ENCODE results near the gene SNX20.

The SNX20 gene

DNA sequence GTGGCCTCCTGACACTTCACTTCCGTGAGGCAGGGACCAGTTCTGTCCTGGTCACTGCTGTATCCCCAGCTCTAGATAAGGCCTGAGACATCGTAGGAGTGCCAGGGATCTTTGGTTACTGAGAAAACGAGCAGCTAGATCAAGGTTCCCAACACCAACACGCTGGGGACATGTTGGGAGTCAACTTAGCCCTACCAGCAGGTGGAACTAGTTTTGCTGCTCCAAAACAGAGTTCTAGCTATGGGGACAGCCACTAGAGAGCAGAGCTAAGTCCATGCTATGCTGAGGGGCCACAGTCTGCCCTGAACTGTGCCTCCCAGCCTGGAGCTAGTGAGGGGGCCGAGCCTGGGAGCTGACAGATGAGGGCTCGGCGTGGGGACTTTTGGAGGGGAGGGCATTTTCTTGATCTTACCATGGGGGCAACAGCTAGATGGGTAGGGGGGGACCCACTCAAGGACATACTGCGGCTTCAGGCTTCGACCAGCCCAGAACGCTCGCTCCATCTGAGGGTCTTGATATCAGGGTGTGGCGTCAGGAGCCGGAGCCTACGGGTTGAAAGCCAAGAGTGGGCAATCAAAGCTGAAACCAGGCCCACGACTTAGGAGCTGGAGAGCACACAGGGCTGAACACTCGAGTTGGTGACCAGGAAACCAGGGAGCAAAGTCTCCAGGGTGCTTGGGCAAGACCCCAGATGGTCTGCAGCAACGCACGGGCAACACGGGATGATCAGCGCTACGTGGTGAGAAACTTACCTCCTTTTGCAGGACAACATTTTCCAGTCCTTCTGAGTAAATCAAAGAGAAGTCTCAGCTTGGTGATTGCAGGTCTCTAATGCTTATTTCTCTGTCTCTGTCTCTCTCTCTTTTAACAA, 13.4 kb downstream of the SNX20 start:
- no peak overlapping the region for H3K4me3 ChIP-seq (ENCODE audit: low read length)
- TF ChIP-seq ZNF274 (IDR thresholded peaks at IDR 0.05; ENCODE audit: low read depth, low read length): no peak

DNA sequence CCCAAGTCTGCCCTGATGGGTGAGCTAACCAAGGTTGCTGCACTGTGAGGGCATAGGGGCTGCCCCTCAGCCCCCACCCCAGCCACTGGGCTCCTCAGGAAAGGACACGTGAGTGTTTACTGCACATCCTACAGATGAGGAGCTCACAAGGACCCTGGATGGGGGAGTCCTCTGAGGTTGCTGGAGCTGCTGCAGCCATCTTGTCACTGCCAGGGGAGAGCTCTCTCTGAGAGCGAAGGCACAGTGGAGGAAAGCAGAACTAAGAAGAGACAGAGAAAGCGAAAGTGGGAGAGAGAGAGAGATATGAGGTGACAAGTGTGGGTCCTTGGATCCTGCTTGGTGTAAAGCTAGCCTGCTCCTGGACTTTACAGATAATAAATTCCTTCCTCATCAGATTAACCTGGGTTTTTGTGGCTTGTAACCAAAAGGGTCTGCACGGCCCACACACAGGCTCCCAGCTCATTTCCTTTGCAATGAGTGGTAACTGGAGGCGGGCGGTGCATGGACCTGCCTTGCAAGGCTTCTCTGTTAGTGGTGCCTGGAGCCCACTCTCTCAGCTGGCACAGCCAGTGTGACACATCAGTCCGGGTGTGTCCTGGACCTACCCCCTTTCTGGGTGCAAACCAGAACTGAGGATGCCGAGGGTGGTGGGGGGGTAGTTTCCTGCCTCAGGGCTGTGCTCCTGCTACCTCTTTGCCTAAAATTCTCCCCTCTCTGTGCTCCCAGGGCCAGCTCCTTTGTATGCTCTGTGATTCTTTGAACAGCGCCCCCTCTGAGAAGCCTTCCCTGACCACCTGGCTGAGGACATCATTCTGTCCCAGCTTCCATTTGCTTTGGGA, 14.2 kb downstream of the SNX20 start:
- TF ChIP-seq ZNF274 (IDR thresholded peaks at IDR 0.05; ENCODE audit: low read depth, low read length): no peak
- H3K4me3 ChIP-seq (ENCODE audit: low read length): peak overlapping the region; percentile 1; the same call in 1 of the 2 replicates

DNA sequence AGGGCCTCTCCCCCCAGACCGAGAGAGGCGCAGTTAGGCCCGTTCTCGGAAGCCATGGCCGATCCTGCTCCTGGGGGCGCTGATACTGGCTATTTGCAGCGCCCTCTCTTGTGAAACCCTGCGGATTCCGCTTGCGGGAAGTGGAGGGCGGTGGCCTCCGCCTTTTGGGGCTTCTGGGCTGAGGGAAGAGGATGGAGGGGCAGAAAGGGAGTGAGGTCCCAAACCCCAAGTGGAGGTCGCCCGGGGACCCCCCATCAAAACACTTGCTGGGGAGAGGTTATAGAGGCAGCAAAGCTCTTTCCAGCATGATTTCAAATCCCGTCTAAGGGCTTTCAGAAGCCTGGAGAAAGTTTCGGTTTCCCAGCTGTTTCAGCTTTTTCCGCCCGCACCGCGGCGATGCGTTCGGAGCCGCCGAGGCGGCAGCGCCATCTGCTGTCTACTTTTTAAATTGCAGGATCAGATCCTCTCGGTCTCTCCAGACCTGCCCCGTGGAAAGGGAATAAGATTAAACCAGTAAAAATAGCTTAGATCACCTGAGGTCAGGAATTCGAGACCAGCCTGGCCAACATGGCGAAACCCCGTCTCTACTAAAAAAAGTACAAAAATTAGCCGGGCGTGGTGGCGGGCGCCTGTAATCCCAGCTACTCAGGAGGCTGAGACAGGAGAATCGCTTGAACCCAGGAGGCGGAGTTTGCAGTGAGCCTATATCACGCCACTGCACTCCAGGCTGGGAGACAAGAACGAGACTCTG, 15.8 kb downstream of the SNX20 start:
- peak overlapping the region; percentile 23; the same call in 1 of the 2 replicates for H3K4me3 ChIP-seq (ENCODE audit: low read length)
- no peak for TF ChIP-seq ZNF274 (IDR thresholded peaks at IDR 0.05; ENCODE audit: low read depth, low read length)

DNA sequence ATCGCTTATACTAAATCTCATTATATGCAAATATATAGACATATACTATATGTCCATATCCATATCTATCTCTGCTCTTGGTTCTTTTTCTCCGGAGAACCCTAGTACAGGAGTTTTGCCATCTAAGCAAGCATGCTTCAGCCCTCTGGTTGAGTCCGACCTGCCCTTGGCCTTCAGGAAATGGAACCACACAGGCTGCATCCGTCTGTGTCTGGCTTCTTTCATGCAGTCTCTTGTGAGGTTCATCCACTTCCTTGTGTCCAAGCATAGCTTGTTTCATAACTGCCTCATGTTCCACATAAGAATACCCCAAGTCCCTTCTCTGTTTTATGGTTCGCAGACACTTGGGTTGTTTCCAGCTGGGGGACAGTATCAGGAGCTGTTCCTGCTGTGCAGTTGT, 16.8 kb downstream of the SNX20 start:
- TF ChIP-seq ZNF274 (IDR thresholded peaks at IDR 0.05; ENCODE audit: low read depth, low read length): no peak
- no peak overlapping the region for H3K4me3 ChIP-seq (ENCODE audit: low read length)

DNA sequence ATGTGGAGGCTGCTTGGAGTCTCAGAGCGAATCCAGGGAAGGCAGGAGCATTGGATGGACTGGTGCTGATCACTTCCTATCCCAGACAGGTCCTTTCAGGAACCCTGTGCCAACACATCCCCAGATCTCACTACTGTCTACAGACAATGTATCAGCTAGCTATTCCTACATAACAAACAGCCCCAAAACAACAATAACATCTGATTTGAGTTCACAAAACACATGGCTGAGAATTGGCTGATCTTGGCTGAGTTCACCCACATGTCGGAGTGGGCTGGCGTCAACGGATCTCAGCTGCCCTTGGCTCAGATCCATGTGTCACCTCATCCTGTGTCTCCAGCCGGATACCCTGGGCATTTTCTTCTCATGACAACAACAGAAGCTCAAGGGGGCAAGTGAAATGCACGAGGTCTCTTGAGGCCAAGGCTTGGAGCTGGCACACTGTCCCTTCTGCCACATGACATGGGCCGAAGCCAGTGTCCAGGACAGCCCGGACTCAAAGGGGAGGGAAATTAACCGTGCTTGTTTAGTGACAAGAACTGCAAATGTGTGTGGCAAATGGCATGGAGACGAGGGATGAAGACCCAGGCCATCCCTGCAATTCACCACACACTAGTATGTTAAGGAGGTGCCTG, 18.7 kb downstream of the SNX20 start:
- no peak for TF ChIP-seq ZNF274 (IDR thresholded peaks at IDR 0.05; ENCODE audit: low read depth, low read length)
- no peak overlapping the region for H3K4me3 ChIP-seq (ENCODE audit: low read length)

DNA sequence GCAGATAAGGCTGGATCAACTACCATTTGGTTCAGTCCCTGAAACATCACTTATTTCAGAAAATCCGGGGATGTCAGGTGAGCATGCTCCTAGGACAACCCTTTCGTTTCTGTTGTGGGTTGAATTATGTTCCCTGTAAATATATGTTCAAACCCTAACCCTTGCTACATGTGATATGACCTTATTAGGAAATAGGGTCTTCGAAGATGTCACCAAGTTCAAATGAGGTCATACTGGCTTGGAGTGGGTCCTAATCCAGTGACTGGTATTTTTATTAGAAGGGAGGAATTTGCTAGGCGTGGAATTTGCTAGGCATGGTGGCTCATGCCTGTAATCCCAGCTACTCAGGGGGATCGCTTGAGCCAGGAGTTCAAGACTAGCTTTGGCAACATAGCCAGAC, 21.3 kb downstream of the SNX20 start:
- no peak for TF ChIP-seq ZNF274 (IDR thresholded peaks at IDR 0.05; ENCODE audit: low read depth, low read length)
- no peak overlapping the region for H3K4me3 ChIP-seq (ENCODE audit: low read length)

DNA sequence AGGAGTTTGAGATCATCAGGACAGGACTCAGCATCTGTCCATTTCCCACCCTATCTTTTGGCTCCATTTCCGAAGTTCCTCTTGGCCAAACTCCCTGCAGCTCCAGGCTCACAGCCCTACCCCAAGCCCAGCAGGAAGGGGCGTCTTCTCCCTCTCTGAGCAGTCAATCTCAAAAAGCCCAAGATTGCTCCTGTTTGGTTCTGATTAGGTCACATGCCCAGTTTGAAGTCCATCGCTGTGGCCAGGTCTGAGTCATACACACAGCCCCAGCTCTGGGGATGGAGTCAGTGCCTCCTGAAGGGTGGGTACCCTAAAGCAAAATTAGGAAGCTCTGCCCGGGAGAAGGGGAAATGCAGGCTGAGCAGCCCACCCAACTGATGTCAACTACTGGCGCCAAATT, 23.9 kb downstream of the SNX20 start:
- TF ChIP-seq ZNF274 (IDR thresholded peaks at IDR 0.05; ENCODE audit: low read depth, low read length): no peak
- H3K4me3 ChIP-seq (ENCODE audit: low read length): no peak overlapping the region

DNA sequence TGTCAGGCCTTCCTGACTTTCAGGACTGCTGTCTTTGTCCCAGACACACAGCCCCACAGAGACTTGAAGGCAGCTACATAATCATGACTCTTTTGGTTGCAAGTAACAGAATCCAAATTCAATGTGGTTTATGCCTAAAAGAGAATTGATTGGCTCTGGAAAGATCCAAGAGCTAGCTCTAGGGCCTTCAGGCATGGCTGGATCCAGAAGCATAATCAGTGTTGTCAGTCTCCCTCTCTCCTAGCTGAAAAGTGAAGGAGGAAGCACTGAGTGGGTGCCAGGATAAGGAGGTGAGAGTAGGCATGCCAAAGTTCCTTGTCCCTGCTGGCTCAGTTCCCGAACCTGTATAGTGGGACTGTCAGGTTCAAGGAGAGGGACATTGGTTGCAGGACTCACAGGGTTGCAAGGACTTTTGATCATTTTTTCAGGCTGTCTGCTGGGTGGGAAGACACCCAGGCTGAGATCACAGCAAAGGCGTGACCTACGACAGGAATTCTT, 25.5 kb downstream of the SNX20 start:
- no peak overlapping the region for H3K4me3 ChIP-seq (ENCODE audit: low read length)
- TF ChIP-seq ZNF274 (IDR thresholded peaks at IDR 0.05; ENCODE audit: low read depth, low read length): no peak

DNA sequence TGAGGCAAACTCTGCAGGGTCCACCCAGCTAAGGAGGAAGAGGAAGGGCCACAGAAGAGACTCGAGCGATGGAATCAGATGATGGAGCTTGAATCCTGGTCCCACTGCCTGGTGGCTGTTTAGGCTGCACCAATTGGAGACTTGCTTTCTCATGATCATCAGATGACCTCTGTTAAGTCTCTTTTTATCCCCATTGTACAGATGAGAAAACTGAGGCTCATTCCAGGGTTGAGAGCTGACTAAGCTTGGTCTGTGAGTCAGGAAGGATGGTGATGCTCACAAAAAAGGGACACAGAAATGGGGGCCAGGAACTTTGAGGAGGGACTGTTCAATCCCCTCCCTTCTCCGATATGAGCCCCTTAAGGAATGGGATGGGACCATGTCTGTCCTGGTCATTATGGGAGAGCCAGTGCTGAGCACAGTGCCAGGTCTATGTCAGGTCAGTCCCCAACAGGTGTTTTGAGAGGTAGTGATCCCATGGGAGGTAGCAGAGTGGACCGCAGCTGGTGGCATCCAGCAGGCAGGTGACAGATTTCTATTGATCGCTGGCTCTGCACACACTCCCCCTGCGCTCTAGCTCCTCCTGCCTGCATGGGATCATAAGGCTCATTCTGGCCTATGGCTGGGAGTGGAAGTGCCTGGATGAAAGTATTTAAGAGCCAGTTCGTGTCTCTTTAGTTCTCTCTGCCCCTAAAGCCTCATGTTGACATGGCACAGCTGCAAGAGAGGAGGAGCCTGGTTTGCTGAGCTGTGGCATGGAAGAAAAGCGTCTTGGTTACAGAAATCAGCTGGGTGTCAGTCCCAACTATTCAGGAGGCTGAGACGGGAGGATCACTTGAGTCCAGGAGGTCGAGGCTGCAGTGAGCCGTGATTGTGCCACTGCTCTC, 27.2 kb downstream of the SNX20 start:
- no peak overlapping the region for H3K4me3 ChIP-seq (ENCODE audit: low read length)
- no peak for TF ChIP-seq ZNF274 (IDR thresholded peaks at IDR 0.05; ENCODE audit: low read depth, low read length)

DNA sequence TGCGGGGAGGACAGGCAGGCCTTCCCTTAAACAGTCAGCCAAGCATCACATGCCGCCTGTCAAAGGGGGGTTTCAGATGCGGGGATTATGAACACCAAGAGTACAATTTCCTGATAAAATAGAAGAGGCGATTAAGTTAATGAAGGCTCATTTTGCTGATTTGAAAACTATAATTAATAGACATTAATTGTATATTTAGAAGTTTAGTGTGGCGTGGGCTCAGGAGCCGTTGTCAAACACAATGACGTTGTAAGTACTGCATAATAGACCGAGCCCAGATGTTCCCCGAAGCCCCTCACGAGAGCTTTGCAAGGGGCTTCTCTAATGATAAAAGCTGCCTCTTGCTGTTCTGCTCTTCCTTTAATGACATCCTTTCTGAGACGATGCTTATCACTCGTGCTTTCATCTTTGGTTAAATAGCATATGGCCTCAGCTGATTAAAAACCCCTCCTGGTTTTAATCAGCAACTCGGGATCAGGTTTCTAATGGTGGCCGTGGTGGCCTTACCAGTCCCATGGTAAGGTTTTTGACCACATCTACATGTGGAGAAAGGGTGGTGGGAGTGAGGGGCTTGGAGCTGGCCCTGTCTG, 28.2 kb downstream of the SNX20 start:
- H3K4me3 ChIP-seq (ENCODE audit: low read length): no peak overlapping the region
- no peak for TF ChIP-seq ZNF274 (IDR thresholded peaks at IDR 0.05; ENCODE audit: low read depth, low read length)

DNA sequence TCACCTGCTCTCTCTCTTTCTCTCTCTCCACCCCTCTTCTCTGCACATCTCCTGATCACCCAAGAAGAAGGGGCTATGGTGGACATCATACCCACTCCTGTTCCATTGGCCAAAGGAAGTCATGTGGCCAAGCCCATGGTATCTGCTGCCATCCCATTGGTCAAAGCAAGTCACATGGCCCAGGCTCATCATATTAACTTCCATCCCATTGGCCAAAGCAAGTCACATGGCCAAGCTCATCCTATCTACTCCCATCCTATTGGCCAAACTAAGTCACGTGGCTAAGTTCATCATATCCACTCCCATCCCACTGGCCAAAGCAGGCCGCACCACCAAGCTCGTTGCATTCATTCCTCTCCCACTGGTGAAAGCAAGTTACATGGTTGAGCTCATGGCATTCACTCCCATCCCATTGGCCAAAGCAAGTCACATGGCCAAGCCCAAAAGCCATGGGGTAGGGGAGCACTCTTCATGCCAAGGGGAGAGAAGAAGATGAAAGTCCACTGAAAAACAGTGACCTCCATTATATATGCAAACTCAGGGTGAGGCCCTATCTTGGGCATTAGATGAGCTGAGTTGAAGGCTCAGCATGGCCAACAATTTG, 29.2 kb downstream of the SNX20 start:
- no peak for TF ChIP-seq ZNF274 (IDR thresholded peaks at IDR 0.05; ENCODE audit: low read depth, low read length)
- no peak overlapping the region for H3K4me3 ChIP-seq (ENCODE audit: low read length)

DNA sequence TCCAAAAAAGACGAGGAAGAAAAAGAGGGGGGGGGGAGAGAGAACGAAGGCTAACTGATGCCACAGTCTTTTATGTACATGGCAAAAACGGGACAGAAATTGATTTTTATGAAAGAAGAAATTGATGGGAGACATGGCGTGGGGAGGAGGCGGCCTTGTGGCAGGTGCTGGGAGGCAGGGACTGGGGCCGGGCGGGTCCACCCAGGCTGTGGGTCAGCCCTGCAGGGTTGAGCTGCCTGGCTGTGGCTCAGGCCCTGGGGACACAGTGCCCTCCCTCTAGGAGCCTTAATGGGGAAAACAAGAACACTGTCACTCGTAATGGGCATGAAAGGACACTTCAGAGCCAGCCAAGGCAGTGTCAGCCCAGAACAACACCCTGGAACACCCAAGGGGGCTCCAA, 34.8 kb downstream of the SNX20 start:
- no peak overlapping the region for H3K4me3 ChIP-seq (ENCODE audit: low read length)
- no peak for TF ChIP-seq ZNF274 (IDR thresholded peaks at IDR 0.05; ENCODE audit: low read depth, low read length)
